KMS-11 (cell line): ENCODE measurements around the gene TMEM238.

ENCODE experiments used
- H2AFZ ChIP-seq: fragments of 200-600 bp; sonication (generic); 2 replicates; pipeline ENCODE4 v1.6.1; 2016; ENCODE audit warnings: antibody characterized with exemption, mixed run types, low read depth
- H3K27ac ChIP-seq: fragments of 200-600 bp; sonication (generic); 2 replicates; pipeline ENCODE4 v1.6.1; 2016; ENCODE audit warnings: mild to moderate bottlenecking, mixed run types
- H3K27me3 ChIP-seq: fragments of 200-600 bp; sonication (generic); 2 replicates; pipeline ENCODE4 v1.6.1; 2017; ENCODE audit warnings: mild to moderate bottlenecking, low read depth, mixed run types, moderate library complexity; ENCODE audit not compliant: insufficient read depth
- H3K36me3 ChIP-seq: fragments of 200-600 bp; sonication (generic); 2 replicates; pipeline ENCODE4 v1.6.1; 2017; ENCODE audit warnings: mild to moderate bottlenecking, mixed run types; ENCODE audit not compliant: insufficient read depth
- H3K4me1 ChIP-seq: fragments of 200-600 bp; sonication (generic); 2 replicates; pipeline ENCODE4 v1.6.1; 2016; ENCODE audit warnings: mild to moderate bottlenecking, low read depth, mixed run types; ENCODE audit not compliant: poor library complexity, severe bottlenecking
- H3K4me2 ChIP-seq: fragments of 200-600 bp; sonication (generic); 2 replicates; pipeline ENCODE4 v1.7.0; 2016; ENCODE audit warnings: mild to moderate bottlenecking, mixed run types
- H3K4me3 ChIP-seq: fragments of 200-600 bp; sonication (generic); IDR thresholded peaks from 2 replicates; pipeline ENCODE4 v1.6.1; 2017; ENCODE audit warnings: low read depth, low read length, mixed read lengths; ENCODE audit not compliant: insufficient read depth
- H3K79me2 ChIP-seq: fragments of 200-600 bp; sonication (generic); 2 replicates; pipeline ENCODE4 v1.6.1; 2016; ENCODE audit warnings: low read depth, mixed run types; ENCODE audit not compliant: insufficient read depth
- H3K9ac ChIP-seq: fragments of 200-600 bp; sonication (generic); 2 replicates; pipeline ENCODE4 v1.6.1; 2016; ENCODE audit warnings: mild to moderate bottlenecking, mixed run types
- H4K20me1 ChIP-seq: fragments of 200-600 bp; sonication (generic); 2 replicates; pipeline ENCODE4 v1.6.1; 2016; ENCODE audit warnings: mild to moderate bottlenecking, mixed run types; ENCODE audit not compliant: insufficient read depth
- TF ChIP-seq, protein P1 (sequence below): fragments of 200-600 bp; sonication (generic); conservative IDR thresholded peaks from 2 replicates; pipeline ENCODE4 v1.6.1; 2017; ENCODE audit warnings: low read depth, mild to moderate bottlenecking, antibody characterized with exemption, low read length, moderate library complexity, mixed read lengths

TMEM238 gene

DNA sequence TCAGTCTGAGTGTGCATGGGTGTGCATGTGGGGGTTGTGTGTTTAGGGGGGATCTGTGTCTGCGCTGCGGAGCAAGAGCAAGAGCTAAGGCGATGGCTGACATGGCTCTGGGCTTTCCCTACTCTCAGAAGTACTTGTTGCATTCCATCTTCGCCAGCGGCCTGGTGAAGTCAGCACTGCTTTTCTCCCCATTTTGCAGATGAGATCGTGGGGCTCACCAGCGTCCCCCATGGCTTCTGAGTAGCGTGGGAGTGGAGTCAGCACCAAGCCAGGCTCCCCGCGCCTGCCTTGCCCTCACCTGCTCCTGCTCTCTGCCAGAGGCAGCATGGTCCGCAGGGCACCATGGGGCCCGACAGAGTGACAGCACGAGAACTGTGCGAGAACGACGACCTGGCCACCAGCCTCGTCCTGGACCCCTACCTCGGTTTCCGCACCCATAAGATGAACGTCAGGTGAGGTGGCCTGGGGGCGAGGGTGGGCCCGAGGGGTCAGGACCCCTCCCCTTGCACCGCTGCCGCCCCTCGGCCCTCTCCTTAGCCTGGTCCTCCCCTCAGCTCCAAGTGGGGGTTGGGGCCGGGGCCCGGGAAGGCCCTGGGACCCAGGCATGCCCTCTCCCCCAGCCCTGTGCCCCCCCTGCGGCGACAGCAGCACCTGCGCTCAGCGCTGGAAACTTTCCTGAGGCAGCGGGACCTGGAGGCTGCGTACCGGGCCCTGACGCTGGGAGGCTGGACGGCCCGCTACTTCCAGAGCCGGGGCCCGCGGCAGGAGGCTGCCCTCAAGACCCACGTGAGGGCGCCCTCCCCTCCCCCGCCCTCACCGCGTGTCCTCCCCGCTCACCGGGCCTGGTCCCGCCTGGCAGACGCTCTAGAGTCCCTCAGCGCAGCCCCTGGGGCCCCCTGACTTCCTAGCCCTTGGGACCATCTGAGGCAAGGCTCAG lies 42.2 kb downstream of the TMEM238 start:
- Histone ChIP-seq H4K20me1 (no peaks in the 10 kb centered on the region), H3K27ac (no peak overlapping the region), H3K9ac (no peak overlapping the region; the same call in 1 of the 2 replicates), H2AFZ (no peak overlapping the region), H3K79me2 (peaks cover 11% of the 10 kb centered on the region), H3K36me3 (no peaks in the 10 kb centered on the region), H3K27me3 (no peaks in the 10 kb centered on the region; the same call in 1 of the 2 replicates), H3K4me1 (peaks cover 12% of the 10 kb centered on the region), H3K4me2 (peak overlapping the region; percentile 57; the same call in 1 of the 2 replicates), H3K4me3 (no peak overlapping the region)
- TF ChIP-seq, protein P1, sequence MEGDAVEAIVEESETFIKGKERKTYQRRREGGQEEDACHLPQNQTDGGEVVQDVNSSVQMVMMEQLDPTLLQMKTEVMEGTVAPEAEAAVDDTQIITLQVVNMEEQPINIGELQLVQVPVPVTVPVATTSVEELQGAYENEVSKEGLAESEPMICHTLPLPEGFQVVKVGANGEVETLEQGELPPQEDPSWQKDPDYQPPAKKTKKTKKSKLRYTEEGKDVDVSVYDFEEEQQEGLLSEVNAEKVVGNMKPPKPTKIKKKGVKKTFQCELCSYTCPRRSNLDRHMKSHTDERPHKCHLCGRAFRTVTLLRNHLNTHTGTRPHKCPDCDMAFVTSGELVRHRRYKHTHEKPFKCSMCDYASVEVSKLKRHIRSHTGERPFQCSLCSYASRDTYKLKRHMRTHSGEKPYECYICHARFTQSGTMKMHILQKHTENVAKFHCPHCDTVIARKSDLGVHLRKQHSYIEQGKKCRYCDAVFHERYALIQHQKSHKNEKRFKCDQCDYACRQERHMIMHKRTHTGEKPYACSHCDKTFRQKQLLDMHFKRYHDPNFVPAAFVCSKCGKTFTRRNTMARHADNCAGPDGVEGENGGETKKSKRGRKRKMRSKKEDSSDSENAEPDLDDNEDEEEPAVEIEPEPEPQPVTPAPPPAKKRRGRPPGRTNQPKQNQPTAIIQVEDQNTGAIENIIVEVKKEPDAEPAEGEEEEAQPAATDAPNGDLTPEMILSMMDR: no peak

DNA sequence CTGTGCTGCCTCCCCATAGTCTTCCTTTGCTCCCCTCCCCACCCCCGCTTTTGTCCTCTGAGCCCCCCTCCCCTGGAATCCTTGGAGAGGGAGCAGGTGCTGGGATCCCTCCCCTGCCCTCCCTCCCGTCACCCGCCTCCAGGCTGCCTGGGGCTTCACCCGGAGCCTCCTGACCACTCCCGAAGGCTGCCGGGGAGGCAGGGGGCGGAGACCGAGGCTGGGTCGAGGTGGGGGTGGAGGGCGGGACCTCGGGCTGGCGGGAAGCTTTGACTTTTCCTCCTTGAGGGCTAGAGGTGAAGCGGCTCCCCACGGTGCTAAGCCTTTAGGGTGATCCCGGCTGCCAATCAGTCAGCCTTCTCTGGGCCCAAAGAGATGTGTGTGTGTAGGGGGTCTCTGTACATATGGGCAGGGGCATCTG lies 42.9 kb downstream of the TMEM238 start:
- peak overlapping the region; percentile 97 for H3K4me2 ChIP-seq
- peak overlapping the region; percentile 57 for H2AFZ ChIP-seq
- H3K36me3 ChIP-seq: no peaks in the 10 kb centered on the region
- peaks cover 11% of the 10 kb centered on the region for H3K79me2 ChIP-seq
- peaks cover 12% of the 10 kb centered on the region for H3K4me1 ChIP-seq
- H3K27me3 ChIP-seq: peaks cover 7% of the 10 kb centered on the region; the same call in 1 of the 2 replicates
- peak overlapping the region; percentile 72 for H3K27ac ChIP-seq
- H4K20me1 ChIP-seq: no peaks in the 10 kb centered on the region
- H3K4me3 ChIP-seq: peak overlapping the region; percentile 54
- peak overlapping the region; percentile 77; the same call in 1 of the 2 replicates for H3K9ac ChIP-seq
- TF ChIP-seq, protein P1: no peak

DNA sequence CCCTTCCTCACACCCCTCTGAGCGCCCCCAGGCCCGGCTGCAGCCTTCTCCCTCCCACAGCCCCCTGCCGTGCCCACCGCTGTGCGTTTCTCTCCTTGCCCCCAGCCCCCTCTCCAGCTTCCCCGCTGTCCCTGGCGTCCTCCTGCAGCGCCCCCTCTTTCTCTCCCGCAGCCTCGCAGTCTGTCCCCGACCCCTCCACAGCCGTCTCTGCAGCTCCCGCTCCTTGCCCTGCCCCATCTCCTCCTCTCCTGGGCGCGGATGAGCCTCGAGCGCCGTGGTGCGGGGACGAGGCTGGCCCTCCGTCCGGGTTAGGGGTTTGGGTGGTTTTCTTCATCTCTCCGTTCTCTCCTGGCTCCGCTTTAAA lies 43.3 kb downstream of the TMEM238 start:
- H2AFZ ChIP-seq: peak overlapping the region; percentile 57
- H3K9ac ChIP-seq: peak overlapping the region; percentile 77
- H3K4me2 ChIP-seq: peak overlapping the region; percentile 97
- peaks cover 12% of the 10 kb centered on the region for H3K4me1 ChIP-seq
- no peaks in the 10 kb centered on the region for H3K36me3 ChIP-seq
- peaks cover 11% of the 10 kb centered on the region for H3K79me2 ChIP-seq
- TF ChIP-seq, protein P1: peak; percentile 45; the same call in 1 of the 2 replicates
- H4K20me1 ChIP-seq: no peaks in the 10 kb centered on the region
- peaks cover 11% of the 10 kb centered on the region; the same call in 1 of the 2 replicates for H3K27me3 ChIP-seq
- peak overlapping the region; percentile 54 for H3K4me3 ChIP-seq
- peak overlapping the region; percentile 72 for H3K27ac ChIP-seq

DNA sequence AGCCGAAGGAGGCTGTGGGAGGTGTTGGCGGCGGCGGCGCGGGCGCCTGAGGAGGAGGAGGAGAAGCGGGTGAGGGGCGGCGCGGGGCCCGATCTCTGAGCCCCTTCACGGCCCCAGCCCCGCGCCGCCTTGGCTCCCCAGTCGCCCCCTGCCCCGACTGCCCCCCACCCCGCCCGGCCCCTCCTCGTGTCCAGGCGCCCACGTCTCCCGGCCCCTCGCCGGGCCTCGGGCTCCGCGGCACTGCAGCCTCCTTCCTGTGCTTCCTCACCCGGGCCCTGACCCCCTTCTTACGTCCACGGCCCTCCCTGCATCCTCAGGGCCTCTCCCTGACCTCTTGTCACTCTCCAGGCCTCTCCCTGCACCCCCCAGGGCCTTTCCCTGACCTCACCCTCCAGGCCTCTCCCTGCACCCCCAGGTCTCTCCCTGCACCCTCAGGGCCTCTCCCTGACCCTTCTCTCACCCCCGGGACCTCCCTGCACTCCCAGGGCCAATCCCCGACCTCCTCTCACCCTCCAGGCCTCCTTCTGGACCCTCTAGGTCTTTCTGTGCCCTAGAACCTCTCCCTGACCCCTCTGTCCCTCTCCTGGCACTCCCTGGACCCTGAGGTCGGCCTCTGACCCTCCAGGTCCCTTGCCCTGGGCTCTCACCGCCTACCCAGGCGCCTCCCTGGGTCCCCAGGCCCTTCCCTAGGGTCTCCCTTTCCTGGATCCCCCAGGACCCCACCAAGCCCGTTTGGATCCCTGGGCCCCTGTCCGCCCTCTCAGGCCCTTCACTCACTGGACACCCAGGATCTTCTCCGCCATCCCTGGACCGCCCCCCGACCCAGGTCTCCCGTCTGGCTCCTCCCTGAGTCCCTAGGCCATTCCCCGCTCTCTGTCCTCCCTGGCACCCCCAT lies 44.0 kb downstream of the TMEM238 start:
- H3K9ac ChIP-seq: peak overlapping the region; percentile 77
- peaks cover 17% of the 10 kb centered on the region for H3K27me3 ChIP-seq
- peak overlapping the region; percentile 57; the same call in 1 of the 2 replicates for H2AFZ ChIP-seq
- H3K4me2 ChIP-seq: peak overlapping the region; percentile 97
- H4K20me1 ChIP-seq: no peaks in the 10 kb centered on the region
- TF ChIP-seq, protein P1: no peak
- peaks cover 12% of the 10 kb centered on the region for H3K4me1 ChIP-seq
- H3K4me3 ChIP-seq: peak overlapping the region; percentile 54
- peak overlapping the region; percentile 72 for H3K27ac ChIP-seq
- H3K36me3 ChIP-seq: no peaks in the 10 kb centered on the region
- peaks cover 11% of the 10 kb centered on the region for H3K79me2 ChIP-seq
